ENCODE data around the gene CD27. TPM values are rescaled to one million over a fixed set of nuclear protein-coding genes. Genes with fewer than 3 reads are reported as not detected.

The CD27 gene
- total and polyA plus RNA-seq, 2 of the 13 experiments (the other 11 are each of a cell fraction or from before 2014, with no cell fraction given) = 0.12 TPM; not detected in 1

- TF ChIP-seq ZFP36L1 (CRISPR knock-in tag; IDR thresholded peaks at IDR 0.05) (no peak), KMT2B (CRISPR knock-in tag; IDR thresholded peaks at IDR 0.05) (peak; percentile 80; the same call in 1 of the 2 replicates), BCL3 (CRISPR knock-in tag; IDR thresholded peaks at IDR 0.05) (peak; percentile 61; the same call in 1 of the 2 replicates), NKX3-1 (CRISPR knock-in tag; IDR thresholded peaks at IDR 0.05) (no peak), ZNF234 (CRISPR knock-in tag; conservative IDR thresholded peaks at IDR 0.05) (no peak), ZNF713 (CRISPR knock-in tag; IDR thresholded peaks at IDR 0.05) (no peak), CEBPB (IDR thresholded peaks at IDR 0.05; ENCODE audit: borderline replicate concordance, low read depth, low read length) (no peak), ZNF567 (CRISPR knock-in tag; IDR thresholded peaks at IDR 0.05; ENCODE audit: borderline replicate concordance) (no peak), JUNB (CRISPR knock-in tag; IDR thresholded peaks at IDR 0.05; ENCODE audit: borderline replicate concordance) (no peak), SRSF4 (IDR thresholded peaks at IDR 0.05; ENCODE audit: low read depth, low read length, poor library complexity, severe bottlenecking) (no peak), ZSCAN22 (CRISPR knock-in tag; IDR thresholded peaks at IDR 0.05) (no peak), PHF8 (CRISPR knock-in tag; IDR thresholded peaks at IDR 0.05) (peak; percentile 82), ZNF501 (CRISPR knock-in tag; IDR thresholded peaks at IDR 0.05) (peak; percentile 80; the same call in 1 of the 2 replicates), ZGPAT (CRISPR knock-in tag; IDR thresholded peaks at IDR 0.05) (peak; percentile 53), KMT2A (CRISPR knock-in tag; IDR thresholded peaks at IDR 0.05) (peak; percentile 81; the same call in 1 of the 2 replicates), RAD51 (IDR thresholded peaks at IDR 0.05; ENCODE audit: borderline replicate concordance) (no peak), ATF3 (CRISPR knock-in tag; IDR thresholded peaks at IDR 0.05) (no peak), ZNF672 (CRISPR knock-in tag; IDR thresholded peaks at IDR 0.05) (no peak), HDAC6 (IDR thresholded peaks at IDR 0.05; ENCODE audit: low read depth, low read length) (no peak)
- TF ChIP-seq, protein P1, sequence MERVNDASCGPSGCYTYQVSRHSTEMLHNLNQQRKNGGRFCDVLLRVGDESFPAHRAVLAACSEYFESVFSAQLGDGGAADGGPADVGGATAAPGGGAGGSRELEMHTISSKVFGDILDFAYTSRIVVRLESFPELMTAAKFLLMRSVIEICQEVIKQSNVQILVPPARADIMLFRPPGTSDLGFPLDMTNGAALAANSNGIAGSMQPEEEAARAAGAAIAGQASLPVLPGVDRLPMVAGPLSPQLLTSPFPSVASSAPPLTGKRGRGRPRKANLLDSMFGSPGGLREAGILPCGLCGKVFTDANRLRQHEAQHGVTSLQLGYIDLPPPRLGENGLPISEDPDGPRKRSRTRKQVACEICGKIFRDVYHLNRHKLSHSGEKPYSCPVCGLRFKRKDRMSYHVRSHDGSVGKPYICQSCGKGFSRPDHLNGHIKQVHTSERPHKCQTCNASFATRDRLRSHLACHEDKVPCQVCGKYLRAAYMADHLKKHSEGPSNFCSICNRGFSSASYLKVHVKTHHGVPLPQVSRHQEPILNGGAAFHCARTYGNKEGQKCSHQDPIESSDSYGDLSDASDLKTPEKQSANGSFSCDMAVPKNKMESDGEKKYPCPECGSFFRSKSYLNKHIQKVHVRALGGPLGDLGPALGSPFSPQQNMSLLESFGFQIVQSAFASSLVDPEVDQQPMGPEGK (CRISPR knock-in tag; IDR thresholded peaks at IDR 0.05) = peak; percentile 56; the same call in 1 of the 2 replicates
- TF ChIP-seq, protein P2, sequence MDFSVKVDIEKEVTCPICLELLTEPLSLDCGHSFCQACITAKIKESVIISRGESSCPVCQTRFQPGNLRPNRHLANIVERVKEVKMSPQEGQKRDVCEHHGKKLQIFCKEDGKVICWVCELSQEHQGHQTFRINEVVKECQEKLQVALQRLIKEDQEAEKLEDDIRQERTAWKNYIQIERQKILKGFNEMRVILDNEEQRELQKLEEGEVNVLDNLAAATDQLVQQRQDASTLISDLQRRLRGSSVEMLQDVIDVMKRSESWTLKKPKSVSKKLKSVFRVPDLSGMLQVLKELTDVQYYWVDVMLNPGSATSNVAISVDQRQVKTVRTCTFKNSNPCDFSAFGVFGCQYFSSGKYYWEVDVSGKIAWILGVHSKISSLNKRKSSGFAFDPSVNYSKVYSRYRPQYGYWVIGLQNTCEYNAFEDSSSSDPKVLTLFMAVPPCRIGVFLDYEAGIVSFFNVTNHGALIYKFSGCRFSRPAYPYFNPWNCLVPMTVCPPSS (IDR thresholded peaks at IDR 0.05) = no peak
These were observed 48.2 kb downstream of the CD27 start, which contains the start of gene MRPL51 (continued) for GRCh38 chr12:6492838-6493496.
